Fibroblast of skin of right quadriceps (primary cell): ENCODE results near the gene RBBP4.
A peak's percentile ranks its signal among the peaks of the same experiment; 100 is the strongest.
"Not testable (repeated sequence)": the region's sequence is repeated elsewhere in the genome, so short reads cannot be mapped to it uniquely, and the experiment has no call there.

Experiments
- DNase-seq: peaks from one replicate; pipeline ENCODE4 v3.0.0-alpha.2; 2013

Gene RBBP4

GRCh38 chr1:32696041-32696440 is 45.0 kb downstream of the RBBP4 start:
- no peak for DNase-seq

- not testable (repeated sequence) for DNase-seq
These were observed 46.0 kb downstream of the RBBP4 start for GRCh38 chr1:32696996-32697395.

- DNase-seq: no peak
These were observed 50.5 kb downstream of the RBBP4 start for GRCh38 chr1:32701421-32701911.

- DNase-seq: peak; percentile 57
These were observed 51.1 kb downstream of the RBBP4 start for GRCh38 chr1:32701951-32702598.

GRCh38 chr1:32702599-32703478 is 51.8 kb downstream of the RBBP4 start, which contains the start of gene SYNC:
SYNC (minus strand) TSS chr1:32702770; CDS start chr1:32702660, 110 bp downstream.
- DNase-seq: peak; percentile 94

GRCh38 chr1:32703479-32704291 is 52.7 kb downstream of the RBBP4 start:
- peak; percentile 99 for DNase-seq

GRCh38 chr1:32705516-32705915 is 54.5 kb downstream of the RBBP4 start:
- no peak for DNase-seq

GRCh38 chr1:32706491-32706890 is 55.5 kb downstream of the RBBP4 start:
- no peak for DNase-seq

GRCh38 chr1:32709075-32709474 is 58.1 kb downstream of the RBBP4 start:
- DNase-seq: no peak

GRCh38 chr1:32709476-32709875 is 58.5 kb downstream of the RBBP4 start:
- no peak for DNase-seq

GRCh38 chr1:32711221-32711620 is 60.2 kb downstream of the RBBP4 start:
- not testable (repeated sequence) for DNase-seq

- no peak for DNase-seq
These were observed 62.1 kb downstream of the RBBP4 start for GRCh38 chr1:32713081-32713480.

- no peak for DNase-seq
These were observed 63.3 kb downstream of the RBBP4 start for GRCh38 chr1:32714277-32714676.

- no peak for DNase-seq
These were observed 64.9 kb downstream of the RBBP4 start for GRCh38 chr1:32715901-32716311.

- peak; percentile 26 for DNase-seq
These were observed 65.5 kb downstream of the RBBP4 start for GRCh38 chr1:32716312-32717148.

- DNase-seq: no peak
These were observed 66.5 kb downstream of the RBBP4 start for GRCh38 chr1:32717503-32717902.

- DNase-seq: no peak
These were observed 67.0 kb downstream of the RBBP4 start for GRCh38 chr1:32718036-32718435.

- no peak for DNase-seq
These were observed 67.5 kb downstream of the RBBP4 start for GRCh38 chr1:32718527-32718926.

GRCh38 chr1:32719681-32720275 is 68.8 kb downstream of the RBBP4 start:
- DNase-seq: no peak

GRCh38 chr1:32724678-32725614 is 73.9 kb downstream of the RBBP4 start:
- DNase-seq: peak; percentile 93

GRCh38 chr1:32725615-32725982 is 74.6 kb downstream of the RBBP4 start:
- DNase-seq: no peak
